ENCODE results near the gene HOXD4. TPM values are rescaled to one million over a fixed set of nuclear protein-coding genes. Genes with fewer than 3 reads are reported as not detected.
A peak's percentile ranks its signal among the peaks of the same experiment; 100 is the strongest.

The HOXD4 gene
- total RNA-seq, 4 donors from 2014 or later: 3.8 to 17.1 (median 16.6) TPM

DNA sequence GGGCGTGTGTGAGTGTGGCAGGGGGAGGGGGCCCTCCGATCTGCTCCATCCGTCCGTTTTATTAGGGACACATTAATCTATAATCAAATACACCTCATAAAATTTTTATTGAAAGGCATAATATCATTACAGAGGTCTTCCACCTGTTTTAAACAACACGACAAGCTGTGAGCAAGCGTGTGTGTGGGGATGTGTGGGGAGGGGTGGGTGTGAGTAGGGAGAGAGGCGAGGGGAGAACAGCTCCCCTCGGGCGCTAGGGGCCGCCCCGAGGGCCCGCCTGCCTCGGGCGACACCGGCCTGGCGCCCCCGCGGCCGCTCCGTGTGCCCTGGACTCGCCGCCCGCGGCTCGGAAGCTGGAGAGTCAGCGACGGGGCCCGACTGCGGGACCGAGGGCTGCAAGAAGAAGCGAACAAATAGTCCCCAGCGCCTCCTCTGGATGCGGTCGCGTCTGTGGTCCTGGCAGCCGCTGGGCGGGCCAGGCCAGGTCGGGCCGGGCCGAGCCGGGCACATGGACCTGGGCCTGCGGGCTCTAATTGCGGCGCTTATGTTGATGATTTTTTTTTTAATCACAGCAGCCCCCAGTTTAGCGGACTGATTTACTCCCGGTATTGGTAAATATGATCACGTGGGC lies 29.2 kb upstream of the HOXD4 start:
- Histone ChIP-seq H3K9me3 (no peaks in the 10 kb centered on the region), H3K4me1 (peaks cover 0 to 35% (median 7%) of the 10 kb centered on the region in 4 donors), H3K27ac (peak overlapping the region in 3 of 4 donors; percentile 11 to 81 (median 21)), H3K36me3 (no peaks in the 10 kb centered on the region), H3K4me3 (peak overlapping the region; percentile 35 to 60 (median 42)), H3K27me3 (peaks cover 10 to 99% of the 10 kb centered on the region in 2 donors)
- DNase-seq (ENCODE audit: low spot score in 2 of 2): no peak
- 2 to 6% methylated on average over 43 to 46 of the region's 47 CpGs for WGBS, 2 donors
- TF ChIP-seq, protein P1, sequence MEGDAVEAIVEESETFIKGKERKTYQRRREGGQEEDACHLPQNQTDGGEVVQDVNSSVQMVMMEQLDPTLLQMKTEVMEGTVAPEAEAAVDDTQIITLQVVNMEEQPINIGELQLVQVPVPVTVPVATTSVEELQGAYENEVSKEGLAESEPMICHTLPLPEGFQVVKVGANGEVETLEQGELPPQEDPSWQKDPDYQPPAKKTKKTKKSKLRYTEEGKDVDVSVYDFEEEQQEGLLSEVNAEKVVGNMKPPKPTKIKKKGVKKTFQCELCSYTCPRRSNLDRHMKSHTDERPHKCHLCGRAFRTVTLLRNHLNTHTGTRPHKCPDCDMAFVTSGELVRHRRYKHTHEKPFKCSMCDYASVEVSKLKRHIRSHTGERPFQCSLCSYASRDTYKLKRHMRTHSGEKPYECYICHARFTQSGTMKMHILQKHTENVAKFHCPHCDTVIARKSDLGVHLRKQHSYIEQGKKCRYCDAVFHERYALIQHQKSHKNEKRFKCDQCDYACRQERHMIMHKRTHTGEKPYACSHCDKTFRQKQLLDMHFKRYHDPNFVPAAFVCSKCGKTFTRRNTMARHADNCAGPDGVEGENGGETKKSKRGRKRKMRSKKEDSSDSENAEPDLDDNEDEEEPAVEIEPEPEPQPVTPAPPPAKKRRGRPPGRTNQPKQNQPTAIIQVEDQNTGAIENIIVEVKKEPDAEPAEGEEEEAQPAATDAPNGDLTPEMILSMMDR (IDR thresholded peaks at IDR 0.05): no peak
- TF ChIP-seq EP300 (IDR thresholded peaks at IDR 0.05) (no peak), POLR2A (IDR thresholded peaks at IDR 0.05) (no peak)

DNA sequence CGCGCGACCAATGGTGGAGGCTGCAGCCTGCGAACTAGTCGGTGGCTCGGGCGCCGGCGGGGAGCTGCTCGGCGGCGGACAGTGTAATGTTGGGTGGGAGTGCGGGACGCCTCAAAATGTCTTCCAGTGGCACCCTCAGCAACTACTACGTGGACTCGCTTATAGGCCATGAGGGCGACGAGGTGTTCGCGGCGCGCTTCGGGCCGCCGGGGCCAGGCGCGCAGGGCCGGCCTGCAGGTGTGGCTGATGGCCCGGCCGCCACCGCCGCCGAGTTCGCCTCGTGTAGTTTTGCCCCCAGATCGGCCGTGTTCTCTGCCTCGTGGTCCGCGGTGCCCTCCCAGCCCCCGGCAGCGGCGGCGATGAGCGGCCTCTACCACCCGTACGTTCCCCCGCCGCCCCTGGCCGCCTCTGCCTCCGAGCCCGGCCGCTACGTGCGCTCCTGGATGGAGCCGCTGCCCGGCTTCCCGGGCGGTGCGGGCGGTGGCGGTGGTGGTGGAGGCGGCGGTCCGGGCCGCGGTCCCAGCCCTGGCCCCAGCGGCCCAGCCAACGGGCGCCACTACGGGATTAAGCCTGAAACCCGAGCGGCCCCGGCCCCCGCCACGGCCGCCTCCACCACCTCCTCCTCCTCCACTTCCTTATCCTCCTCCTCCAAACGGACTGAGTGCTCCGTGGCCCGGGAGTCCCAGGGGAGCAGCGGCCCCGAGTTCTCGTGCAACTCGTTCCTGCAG lies 28.5 kb upstream of the HOXD4 start, which contains the start of gene HOXD9:
TSS of gene HOXD9 (plus strand) at position 37 of the 728 bp plus-strand sequence. CDS start at position 87, 50 bp downstream.
- Histone ChIP-seq H3K4me3 (peak within 1 kb of the TSS; percentile 35 to 60 (median 42)), H3K36me3 (no peaks in the 10 kb centered on the region), H3K9me3 (no peaks in the 10 kb centered on the region), H3K27ac (peak within 1 kb of the TSS; percentile 16 to 81 (median 20)), H3K27me3 (peaks cover 10 to 98% of the 10 kb centered on the region in 2 donors), H3K4me1 (peaks cover 0 to 31% (median 8%) of the 10 kb centered on the region in 4 donors)
- DNase-seq (ENCODE audit: low spot score in 2 of 2): peak; percentile 51 to 65
- 0 to 3% methylated on average over 18 to 52 of the region's 84 CpGs for WGBS, 2 donors
- TF ChIP-seq, protein P1 (IDR thresholded peaks at IDR 0.05): no peak
- TF ChIP-seq POLR2A (IDR thresholded peaks at IDR 0.05) (no peak), EP300 (IDR thresholded peaks at IDR 0.05) (peak in 1 of 2 donors; percentile 37)

DNA sequence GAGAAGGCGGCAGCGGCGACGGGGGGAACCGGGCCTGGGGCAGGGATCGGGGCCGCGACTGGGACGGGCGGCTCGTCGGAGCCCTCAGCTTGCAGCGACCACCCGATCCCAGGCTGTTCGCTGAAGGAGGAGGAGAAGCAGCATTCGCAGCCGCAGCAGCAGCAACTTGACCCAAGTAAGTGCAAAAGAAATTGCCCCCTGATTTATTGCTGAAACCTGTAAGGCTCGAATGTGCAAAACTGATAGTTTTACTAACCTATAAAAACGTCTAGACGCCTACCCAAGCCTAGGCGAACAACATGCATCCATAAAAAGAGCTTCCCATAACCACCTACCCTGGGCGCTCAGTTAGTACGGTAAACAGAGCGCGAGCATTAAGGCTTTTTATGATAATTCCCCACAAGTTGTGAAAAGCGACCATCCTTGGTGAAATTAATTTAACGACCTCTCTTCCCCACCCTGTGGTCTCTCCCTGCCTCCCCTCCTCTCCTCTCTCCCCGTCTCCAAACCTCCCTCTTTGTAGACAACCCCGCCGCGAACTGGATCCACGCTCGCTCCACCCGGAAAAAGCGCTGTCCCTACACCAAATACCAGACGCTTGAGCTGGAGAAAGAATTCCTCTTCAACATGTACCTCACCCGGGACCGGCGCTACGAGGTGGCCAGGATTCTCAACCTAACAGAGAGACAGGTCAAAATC lies 27.8 kb upstream of the HOXD4 start:
- 18% methylated on average over 35 to 40 of the region's 40 CpGs for WGBS, 2 donors
- Histone ChIP-seq H3K27ac (peak overlapping the region in 2 of 4 donors; percentile 21 to 81), H3K27me3 (peaks cover 10 to 98% of the 10 kb centered on the region in 2 donors), H3K9me3 (no peaks in the 10 kb centered on the region), H3K4me1 (peaks cover 0 to 34% (median 9%) of the 10 kb centered on the region in 4 donors), H3K36me3 (no peaks in the 10 kb centered on the region), H3K4me3 (peak overlapping the region; percentile 35 to 60 (median 42))
- TF ChIP-seq EP300 (IDR thresholded peaks at IDR 0.05) (no peak), POLR2A (IDR thresholded peaks at IDR 0.05) (no peak)
- TF ChIP-seq, protein P1 (IDR thresholded peaks at IDR 0.05): no peak
- no peak for DNase-seq (ENCODE audit: low spot score in 2 of 2)

DNA sequence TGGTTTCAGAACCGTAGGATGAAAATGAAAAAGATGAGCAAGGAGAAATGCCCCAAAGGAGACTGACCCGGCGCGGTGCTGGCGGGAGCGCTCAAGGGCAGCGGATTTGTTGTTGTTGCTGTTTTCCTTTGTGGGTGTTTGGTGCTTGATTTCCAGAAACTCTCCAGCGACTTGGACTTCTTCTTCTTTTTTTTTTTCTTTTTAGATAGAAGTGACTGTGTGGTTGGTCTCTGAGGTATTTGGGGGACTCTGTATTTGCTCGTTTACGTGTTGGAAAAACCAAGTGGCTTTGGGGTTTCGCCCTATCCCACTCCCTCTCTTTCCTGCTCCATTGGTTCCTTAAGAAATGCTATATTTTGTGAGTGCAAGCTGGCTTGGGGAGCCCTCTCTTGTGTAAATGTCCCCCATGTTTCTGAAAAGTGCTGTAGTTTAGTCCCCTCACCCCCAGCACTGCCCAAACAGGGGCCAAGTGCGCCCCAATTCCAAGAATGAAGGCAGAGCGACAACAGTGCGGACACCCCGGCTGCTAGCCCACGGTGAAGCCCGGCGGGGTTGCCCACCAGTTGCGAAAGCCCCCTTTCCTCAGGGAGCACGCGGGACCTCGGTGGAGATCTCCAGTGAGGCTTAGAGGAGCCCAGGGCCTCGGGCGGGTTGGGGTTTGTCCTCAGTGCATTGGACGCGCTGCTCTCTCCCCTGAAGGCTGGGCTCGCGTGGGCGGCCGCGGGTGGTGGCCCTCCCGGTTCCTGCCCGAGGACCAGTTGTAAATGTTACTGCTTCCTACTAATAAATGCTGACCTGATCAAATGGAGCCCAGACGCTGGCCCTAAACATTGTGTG lies 27.0 kb upstream of the HOXD4 start:
- DNase-seq (ENCODE audit: low spot score in 2 of 2): no peak
- Histone ChIP-seq H3K9me3 (no peaks in the 10 kb centered on the region), H3K27ac (peak overlapping the region in 1 of 4 donors; percentile 81), H3K4me3 (peak overlapping the region in 1 of 4 donors; percentile 60), H3K27me3 (peaks cover 10 to 98% of the 10 kb centered on the region in 2 donors), H3K4me1 (peaks cover 0 to 42% (median 9%) of the 10 kb centered on the region in 4 donors), H3K36me3 (no peaks in the 10 kb centered on the region)
- TF ChIP-seq POLR2A (IDR thresholded peaks at IDR 0.05) (no peak), EP300 (IDR thresholded peaks at IDR 0.05) (no peak)
- TF ChIP-seq, protein P1 (IDR thresholded peaks at IDR 0.05): no peak
- 62 to 65% methylated on average over 21 to 34 of the region's 34 CpGs for WGBS, 2 donors
